Measurements from ENCODE around the gene IGF1R.

IGF1R gene

DNA sequence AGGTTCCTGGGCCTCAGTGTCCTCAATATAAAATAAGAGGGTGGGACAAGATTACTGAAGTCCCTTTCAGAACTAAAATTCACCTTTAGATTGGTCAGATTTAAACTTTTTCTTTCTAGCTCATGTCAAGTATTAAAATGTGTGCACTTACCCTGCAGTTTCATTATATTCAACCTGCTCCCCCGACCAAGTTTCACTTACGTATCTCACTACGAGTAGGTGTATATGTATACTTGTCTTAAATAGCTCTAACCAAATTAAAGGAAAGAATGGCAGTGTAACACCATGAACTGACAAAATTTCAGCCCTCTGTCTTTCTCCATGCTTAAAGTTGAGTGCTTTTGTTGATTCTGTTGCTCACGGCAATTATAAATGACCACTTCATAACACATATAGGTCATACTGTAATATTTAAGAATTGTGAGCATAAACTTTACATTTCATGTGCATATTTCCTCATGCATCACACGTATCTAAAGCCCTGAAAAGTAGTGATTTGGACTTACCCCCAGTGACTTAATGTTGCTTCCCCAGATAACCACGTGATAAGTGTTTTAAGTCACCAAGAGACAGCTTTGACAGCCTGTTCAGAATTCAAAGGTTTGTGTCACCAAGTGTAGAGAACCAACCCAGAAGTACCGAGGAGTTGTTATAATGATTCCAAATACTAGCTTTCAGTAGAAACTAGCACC, 289.2 kb downstream of the IGF1R start:
- DNase-seq (ENCODE audit: low read depth in 3 of 3, low spot score in 1 of 3): no peak

DNA sequence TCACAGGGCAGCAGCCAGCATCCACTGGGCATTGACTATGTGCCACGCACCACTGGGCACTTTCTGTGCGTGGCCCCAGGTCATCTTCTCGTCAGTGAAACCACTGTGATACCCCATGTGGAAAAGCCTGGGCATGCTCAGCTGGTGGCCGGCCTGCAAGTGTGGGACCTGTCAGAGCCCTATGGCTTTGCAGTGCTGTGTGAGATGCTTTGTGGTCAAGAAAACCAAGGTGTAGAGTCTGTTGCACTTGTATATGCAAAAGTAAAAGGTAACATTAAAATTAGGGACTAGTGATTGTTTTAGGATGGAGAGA, 289.7 kb downstream of the IGF1R start:
- no peak for DNase-seq (ENCODE audit: low read depth in 3 of 3, low spot score in 1 of 3)

DNA sequence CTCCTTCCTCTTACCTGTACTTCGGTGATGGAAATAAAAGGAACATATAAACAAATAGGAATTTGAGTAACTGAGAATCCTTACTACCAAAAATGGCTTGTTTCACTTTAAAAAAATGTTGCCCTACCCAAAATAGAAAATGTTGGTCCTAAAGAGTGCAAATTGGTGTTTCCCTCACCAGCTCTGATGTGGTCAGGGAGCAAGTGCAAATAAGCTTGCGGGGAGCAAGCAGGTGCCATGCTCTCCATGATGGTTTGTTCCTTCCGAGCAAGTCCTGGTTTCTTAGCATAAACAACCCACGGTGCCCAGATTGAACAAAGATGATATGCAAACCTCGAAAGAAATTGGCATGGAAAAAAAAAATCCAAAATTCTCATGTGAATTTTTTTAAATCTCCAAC, 290.5 kb downstream of the IGF1R start:
- DNase-seq (ENCODE audit: low read depth in 3 of 3, low spot score in 1 of 3): no peak

DNA sequence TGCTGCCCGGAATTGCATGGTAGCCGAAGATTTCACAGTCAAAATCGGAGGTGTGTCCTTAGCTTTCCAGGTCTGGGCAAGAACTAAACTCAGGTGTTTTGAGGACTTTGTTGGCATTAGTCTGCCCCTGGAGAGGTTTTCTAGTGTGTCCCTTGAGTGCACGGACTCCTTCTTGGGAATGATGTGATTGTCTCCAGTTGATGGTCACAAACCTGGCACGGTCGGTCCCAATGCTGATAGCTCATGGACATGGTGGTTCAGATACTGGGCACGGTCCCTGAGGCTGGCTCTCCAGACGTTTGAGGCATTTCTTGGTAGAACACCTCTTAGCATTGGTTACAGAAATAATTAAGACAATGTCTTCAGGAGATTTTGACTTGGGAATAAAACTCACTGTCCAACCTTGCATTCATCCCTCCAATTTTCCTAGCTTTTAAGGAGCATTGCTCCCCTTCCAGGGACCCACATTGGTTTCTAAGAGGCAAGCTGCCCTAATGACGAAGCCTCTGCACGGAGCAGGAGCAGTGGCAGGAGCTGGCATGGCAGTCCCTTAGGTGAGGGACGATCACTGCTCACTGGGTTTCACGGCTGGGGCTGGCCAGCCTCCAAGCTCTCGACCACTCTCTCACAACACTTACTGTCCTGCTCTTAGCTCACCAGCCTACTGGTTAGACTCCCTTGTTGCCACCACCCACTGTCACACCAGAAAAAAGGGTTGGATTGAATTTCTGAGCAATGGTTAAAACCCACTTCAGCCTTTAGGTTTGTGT, 291.2 kb downstream of the IGF1R start:
- no peak for DNase-seq (ENCODE audit: low read depth in 3 of 3, low spot score in 1 of 3)

DNA sequence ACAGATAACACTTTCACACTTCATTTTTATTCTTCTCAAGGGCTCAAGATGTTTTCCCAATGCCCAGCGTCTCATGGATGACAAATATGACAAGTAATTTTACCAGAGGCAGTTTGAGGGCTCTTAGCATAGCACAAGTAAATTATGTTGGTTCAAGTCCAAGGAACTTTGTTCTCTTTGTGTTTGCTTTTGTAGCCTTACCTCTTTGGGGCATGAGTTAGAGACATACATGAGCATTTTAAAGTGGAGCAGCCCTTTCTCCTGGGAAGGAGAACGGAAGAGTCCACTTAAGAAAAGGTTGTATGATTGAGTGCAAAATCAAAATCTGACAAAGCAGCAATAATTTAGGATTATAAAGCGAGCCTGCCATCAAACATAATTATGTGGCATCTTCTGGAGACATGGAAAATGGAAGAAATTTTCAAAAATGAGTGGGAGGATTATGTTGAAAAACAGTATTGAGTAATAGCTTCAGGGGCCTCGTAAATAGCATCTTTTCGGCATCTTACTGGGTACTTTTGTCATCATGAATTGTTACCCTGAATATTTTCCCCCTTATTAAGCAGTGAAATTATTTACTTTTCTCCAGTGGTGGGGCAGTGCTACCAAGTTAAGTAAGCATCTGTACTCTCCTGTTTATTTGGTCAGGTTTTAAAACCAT, 293.4 kb downstream of the IGF1R start:
- no peak for DNase-seq (ENCODE audit: low read depth in 3 of 3, low spot score in 1 of 3)

DNA sequence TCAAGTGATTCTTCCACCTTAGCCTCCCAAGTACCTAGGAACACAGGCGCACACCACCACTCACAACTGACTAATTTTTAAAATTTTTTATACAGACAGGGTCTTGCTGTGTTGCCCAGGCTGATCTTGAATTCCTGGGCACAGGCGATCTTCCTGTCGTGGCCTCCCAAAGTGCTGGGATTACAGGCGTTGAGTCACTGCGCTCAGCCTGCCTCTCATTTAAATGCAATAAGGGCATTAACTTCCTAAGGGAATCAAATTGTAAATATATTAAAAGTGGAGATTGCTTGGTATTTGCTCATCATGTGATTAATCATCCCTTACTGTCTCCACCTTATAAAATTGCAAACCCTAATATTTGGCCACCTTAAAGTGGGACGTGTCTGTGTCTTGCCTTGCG, 294.1 kb downstream of the IGF1R start:
- DNase-seq (ENCODE audit: low read depth in 3 of 3, low spot score in 1 of 3): no peak

DNA sequence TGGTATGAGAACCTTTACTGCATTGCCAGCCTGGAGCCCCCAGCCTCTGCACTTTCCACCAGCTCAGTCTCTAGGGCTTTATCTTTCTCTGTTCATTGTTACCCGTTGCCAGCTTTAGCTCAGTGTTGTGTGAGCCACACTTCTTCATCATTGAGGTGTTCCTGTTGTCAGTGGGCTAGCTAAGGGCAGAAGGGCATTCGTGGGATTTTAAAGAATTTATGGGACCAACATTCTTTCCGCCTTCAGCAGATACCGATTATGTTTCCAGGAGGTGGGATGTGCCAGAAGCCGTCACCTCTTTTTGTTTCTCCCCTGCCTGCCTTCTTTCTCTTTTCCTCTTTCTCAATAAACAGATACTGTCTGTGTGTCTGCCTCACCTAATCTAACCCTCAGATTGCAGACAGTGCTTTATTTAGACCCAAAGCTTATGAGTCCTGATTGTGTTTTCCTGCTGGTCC, 294.7 kb downstream of the IGF1R start:
- no peak for DNase-seq (ENCODE audit: low read depth in 3 of 3, low spot score in 1 of 3)

DNA sequence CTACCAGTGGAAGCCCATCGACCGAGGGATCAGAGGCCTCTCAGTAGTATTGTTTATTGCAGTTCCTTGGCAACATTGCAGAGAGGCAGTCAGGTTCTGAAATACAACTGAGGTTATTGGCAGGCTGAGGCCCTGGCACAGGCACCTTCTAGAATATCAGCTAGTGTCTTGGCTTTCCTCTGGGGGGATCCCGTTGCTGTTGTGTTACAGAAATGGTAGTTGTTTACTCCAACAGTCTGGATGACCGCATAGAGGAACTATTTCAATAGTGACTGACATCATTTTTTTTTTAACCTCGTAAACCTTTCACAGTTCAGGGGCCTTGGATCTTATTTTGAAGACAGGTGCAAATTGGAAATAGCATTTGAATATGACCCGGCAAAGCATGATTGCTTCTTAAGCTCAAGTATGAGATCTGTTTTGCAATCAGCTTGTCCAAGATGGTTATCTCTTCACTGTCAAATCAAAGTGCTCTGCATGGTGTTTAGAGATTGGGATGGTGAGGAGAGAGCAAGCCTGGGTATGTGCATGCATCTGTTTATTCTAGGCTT, 295.3 kb downstream of the IGF1R start:
- no peak for DNase-seq (ENCODE audit: low read depth in 3 of 3, low spot score in 1 of 3)

DNA sequence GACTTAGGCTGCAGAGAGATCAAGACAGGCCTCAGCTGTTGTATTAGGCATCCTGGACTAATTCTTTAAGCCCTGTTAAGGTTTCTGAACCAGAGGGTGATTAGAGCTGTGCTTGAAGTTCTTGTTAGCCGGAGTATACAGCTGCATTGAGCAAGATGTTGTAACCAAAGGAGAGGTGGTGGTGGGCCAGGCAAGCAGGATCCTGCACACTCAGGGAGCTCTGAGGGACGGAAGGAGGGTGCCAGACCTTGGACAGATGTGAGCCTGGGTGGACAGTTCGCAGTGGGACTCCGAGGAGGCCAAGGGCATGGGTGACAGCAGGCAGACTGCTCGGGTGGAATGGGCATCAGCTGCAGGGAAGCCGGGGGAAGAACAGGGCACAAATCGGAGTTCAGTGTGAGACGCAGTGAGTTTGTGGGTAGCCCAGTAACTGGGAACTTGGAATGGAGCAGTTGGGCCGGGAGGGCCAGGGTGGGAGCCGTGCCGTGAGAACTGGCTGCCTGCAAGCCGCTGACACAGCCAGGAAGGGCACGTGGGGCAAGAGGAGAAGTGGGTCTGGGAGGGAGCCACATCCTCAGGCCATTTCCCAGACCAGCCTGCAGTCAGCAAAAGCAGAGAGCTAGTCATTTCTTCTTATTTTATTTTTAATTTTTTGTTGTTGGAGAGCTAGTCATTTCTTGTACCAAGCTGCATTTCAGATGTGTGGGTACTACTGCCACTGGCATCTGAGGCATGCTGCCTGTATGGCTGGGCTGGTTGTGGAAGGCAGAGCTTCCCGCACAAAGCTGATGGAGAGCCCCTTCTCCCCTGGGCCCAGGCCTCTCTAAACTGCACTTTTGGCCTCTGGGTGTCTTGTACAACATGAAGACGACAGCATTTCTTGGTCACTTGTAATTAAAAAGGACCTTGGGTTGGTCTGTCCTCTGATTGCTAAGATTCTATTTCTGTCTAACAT, 298.2 kb downstream of the IGF1R start:
- no peak for DNase-seq (ENCODE audit: low read depth in 3 of 3, low spot score in 1 of 3)

DNA sequence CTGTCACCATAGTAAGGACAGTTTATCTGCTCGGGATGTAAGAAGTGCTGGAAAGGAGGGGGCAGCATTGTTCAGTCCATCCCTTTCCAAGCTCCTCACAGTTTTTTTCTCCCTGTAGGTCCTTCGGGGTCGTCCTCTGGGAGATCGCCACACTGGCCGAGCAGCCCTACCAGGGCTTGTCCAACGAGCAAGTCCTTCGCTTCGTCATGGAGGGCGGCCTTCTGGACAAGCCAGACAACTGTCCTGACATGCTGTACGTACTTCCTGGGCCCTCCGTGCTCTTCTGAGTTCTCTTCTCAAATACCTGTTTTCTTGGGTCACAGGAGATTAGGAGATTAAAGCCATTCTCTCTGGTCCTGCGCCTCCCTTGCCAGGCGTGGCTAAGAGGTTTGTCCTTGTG, 300.1 kb downstream of the IGF1R start:
- DNase-seq (ENCODE audit: low read depth in 3 of 3, low spot score in 1 of 3): no peak

DNA sequence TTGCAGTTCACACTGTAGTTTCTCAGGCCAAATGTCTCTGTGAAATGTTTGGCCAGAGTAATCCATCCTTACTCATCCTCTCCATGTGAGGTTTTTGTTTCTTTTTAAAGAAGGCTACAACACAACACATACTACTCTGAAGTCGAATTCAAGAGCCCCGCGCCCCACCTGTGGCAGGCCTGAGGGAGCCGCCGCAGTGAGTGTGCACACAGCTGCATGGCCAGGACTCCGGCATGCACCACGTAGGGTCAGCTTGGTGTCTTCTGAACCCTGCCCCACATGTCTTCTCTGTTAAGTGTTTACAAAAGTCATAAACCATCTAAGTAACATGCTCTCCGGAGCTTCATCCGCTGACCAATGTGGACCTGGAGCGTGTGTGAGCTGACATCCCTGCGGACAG, 300.6 kb downstream of the IGF1R start:
- DNase-seq (ENCODE audit: low read depth in 3 of 3, low spot score in 1 of 3): no peak

DNA sequence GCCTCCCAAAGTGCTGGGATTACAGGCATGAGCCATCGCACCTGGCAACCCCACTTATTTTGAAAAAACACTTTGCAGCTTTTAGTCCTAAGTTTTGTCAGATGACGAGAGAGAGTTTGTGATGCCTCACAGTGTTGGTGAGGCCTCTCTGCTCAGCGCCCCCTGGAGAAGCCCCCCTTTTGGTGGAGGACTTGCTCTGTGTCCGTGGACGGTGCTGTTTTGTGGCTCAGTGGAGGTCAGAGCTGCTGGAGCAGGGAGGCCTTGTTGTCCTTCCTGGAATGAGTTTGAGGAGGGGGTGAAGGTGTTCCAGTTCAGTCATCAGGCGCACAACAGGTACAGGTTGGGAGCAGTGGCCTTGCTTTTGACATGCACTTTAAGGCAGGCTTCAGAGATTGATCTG, 301.3 kb downstream of the IGF1R start:
- no peak for DNase-seq (ENCODE audit: low read depth in 3 of 3, low spot score in 1 of 3)

DNA sequence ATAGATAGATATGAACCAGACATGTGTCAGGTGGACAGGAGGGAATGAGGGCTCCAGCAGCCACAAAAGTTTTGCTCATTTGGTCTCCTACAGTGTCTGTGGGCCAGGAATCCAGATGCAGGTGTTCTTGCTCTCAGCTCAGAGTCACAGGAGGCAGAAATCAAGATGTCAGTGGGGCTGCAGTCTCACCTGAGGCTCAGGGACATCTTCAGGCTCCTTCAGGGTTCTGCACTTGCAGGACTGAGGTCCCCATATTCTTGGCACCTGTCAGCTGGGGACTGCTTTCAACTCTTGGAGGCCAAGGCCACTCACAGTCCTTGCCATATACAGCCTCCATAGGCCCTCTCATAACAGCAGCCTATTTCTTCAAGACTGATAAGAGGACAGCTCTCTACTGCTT, 301.9 kb downstream of the IGF1R start:
- no peak for DNase-seq (ENCODE audit: low read depth in 3 of 3, low spot score in 1 of 3)

DNA sequence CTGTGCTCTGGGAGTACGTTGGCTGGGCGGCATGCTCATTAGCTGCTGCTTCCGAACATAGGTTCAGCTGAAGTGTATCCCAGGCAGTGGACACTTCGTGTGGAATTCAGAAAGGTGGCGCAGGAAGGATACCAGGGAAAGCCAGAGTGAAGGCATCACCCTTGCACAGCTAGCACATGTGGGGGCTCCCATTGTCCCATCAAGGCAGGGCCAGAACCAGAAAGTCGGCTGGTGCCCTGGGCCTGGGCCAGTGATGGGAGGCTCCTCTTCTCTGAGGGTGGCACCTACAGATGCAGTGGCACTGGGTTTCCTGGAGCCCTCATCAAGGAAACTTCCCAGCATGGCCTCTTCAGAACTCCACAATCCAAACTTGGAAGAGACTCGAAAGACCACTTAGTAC, 302.7 kb downstream of the IGF1R start:
- DNase-seq (ENCODE audit: low read depth in 3 of 3, low spot score in 1 of 3): no peak

DNA sequence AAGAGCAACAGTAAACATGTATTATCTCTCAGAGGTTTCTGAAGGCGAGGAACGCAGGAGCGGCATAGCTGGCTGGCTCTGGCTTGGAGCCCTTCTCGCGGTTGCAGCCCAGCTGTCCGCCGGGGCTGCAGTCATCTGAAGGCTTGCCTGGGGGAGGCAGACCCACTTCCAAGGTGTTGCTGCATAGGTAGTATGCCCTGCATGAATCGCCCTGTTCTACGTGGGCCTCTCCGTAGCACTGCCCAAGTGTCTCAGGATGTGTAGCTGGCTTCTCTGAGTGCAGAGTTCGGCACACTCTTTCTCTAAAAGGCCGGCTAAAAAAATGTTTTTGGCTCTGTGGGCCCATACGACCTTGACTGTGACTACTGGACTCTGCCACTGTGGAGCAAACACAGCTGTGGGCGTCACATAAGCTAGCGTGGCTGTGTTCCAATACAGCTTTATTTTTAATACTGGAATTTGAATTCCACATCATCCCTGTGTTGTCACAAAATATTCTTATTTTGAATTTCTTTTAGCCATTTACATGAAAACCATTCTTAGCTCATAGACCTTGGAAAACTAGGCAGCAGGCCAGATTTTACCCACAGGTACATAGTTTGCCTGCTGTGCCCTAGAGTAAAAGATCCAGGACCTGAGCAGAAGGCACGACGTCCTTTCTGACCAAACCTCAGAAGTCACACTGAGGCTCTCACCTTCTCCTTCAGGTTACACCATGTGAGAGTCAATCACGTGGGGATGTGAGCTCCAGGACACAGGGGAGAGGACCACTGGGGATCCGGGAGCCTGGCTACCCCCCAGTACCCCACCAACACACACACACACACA, 303.4 kb downstream of the IGF1R start:
- DNase-seq (ENCODE audit: low read depth in 3 of 3, low spot score in 1 of 3): no peak

DNA sequence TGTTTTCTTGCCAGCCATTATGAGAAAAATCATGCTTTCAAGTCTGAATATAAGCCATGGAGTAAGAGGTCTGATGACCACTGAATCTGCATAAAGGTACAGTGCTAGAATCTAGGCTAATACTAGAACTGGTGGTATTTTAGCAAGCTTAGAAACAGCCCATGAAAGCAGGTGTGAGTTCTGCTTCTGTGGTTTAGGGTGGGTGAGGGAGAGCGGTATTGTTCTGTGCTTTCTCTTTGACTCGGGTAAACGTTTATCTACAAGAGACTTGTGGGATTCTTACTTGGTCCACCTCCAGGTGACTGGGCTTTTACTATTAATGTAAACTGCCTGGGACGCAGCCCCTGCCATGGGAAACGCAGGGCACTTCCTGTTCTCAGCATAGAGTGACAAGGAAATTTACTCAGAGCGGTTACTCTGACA, 304.1 kb downstream of the IGF1R start:
- no peak for DNase-seq (ENCODE audit: low read depth in 3 of 3, low spot score in 1 of 3)

DNA sequence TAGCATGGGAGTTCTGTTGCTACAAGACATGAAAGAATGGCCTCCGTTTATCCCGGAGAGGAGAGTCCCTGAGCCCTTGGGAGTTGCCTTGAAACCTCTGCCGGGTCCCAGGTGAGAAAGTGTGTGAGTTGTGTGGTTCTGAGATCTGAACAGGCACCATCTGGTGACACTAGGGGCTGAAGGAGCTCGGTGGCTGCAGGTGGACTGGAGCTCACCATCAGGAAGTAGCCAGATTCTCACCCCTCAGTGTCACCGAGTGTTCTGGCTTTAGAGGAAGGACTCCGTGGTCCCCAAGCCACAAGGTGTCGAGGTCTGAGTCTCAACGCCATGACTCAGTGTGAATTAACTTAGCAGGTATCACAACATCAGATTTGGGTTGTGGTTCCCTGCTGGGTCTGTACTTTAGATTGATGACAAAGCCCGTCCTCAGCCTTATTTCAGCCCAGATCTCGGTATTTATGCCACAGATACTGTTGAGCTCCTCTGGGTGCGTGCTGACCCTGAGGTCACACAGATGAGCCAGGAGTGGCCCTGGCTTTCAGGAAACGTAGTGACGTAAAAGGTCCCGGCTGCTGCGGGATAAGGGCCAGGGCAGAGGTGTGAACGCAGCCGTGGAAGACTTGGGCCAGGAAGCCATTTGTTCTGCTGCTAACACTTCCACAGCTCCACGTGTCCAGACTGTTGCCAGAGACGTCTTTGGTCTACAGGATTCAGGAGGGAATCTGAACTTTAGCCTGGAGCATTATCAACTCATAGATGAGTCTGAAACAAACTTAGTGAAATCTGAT, 304.9 kb downstream of the IGF1R start:
- no peak for DNase-seq (ENCODE audit: low read depth in 3 of 3, low spot score in 1 of 3)

DNA sequence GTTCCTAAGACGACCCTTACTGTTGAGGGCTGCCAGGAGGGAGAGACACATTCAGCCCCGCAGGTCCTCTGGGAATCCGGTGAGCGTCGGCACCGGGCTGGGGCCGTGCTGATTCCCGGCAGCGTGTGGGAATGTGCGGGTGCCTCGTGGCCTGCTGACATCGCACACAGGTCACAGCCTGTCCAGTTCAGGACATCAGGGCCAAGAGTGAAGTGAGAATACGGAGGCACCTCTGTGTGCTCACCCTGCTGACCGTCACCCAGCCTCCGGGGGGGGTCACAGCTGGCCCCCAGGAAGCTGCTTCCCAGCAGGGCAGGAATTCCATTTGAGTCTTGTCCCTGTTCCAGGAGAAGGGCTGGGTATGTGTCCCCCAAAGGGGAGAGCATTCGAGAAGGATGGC, 305.6 kb downstream of the IGF1R start:
- DNase-seq (ENCODE audit: low read depth in 3 of 3, low spot score in 1 of 3): no peak

DNA sequence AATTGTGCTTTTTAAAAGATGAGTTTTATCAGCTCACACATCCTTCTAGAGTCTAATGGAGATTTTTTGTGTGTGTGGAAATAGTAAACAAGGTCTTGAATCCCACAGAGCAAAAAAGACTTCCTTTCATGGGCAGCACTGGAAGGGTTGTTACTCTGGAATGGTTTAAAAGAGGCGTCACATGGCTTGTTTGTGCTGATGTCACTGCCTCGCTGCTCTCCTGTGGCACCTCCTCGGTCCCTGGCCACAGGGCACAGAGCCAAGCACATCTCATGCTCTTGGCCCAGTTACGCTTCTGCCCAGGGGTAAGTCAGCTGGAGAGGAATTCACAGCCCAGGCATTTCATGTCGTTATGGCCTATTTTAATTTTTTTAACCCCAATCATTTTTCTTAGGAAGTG, 306.1 kb downstream of the IGF1R start:
- DNase-seq (ENCODE audit: low read depth in 3 of 3, low spot score in 1 of 3): no peak

Measured in stimulated activated CD4-positive, alpha-beta T cell treated with anti-CD3 and anti-CD28 coated beads, TNF-alpha, amount 100 ng/mL, for 1 hour (primary cell).